AG08395 (cell line): Measurements from ENCODE around the gene OR7A17.

ENCODE experiments used
- DNase-seq: peaks from one replicate; pipeline ENCODE4 v3.0.0; 2012; ENCODE audit warnings: mixed read lengths, low spot score

The OR7A17 gene

DNA sequence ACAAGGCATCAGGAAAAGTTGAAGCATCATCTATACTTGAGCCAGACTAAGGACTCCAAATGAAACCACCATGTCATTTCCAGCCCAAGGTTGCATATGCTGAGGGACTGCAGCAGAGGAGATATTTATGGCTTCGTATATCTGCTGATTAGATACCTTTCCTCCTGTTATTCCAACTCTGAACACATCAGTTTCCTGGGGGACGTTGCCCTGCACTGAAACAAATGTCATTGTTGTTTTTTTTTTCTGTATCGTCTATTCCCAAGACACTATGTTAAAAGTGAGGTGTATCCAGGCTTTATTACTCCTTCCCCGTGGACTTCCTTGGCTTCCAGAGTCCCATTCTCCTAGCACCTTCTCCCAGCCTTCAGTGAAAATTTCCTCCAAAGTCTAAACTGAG lies at the start of gene OR7A17:
TSS of gene OR7A17 (minus strand) at position 101 of the 400 bp plus-strand sequence. CDS start 4,777 bp downstream, outside the sequence.
- DNase-seq: no peak

- no peak for DNase-seq
Observed at GRCh38 chr19:14933506-14933905, 47.6 kb upstream of the OR7A17 start.

DNA sequence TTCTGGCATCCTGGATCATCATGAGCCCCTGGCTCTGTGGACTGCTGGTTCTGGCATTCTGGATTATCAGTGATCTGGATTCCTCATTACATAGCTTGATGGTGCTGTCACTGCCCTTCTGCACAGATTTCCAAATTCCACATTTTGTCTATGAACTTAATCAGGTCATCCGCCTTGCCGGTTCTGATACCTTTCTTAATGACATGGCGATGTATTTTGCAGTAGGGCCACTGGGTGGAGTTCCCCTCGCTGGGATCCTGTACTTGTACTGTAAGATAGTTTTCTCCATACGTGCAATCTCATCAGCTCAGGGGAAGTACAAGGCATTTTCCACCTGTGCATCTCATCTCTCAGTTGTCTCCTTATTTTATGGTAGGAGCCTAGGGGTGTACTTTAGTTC lies 30.9 kb upstream of the OR7A17 start:
- no peak for DNase-seq

DNA sequence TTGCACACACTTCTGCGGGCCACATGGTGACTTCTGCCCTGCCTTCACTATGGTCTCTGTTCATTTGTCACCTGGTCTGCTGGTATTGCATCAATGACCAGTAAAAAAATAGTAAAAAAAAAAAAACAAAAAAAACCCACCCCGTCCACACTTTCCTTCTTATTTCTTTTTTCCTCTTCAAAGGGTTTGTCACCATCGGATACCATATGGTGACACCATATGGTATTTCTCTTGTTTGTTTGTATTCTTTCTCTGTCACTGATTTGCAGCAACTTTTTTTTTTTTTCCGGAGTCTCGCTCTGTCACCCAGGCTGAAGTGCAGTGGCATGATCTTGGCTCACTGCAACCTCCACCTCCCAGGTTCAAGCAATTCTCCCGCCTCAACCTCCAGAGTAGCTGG lies 29.2 kb upstream of the OR7A17 start:
- no peak for DNase-seq

GRCh38 chr19:14906711-14907110 lies 20.8 kb upstream of the OR7A17 start:
- no peak for DNase-seq

GRCh38 chr19:14901675-14902260 lies 15.8 kb upstream of the OR7A17 start:
- no peak for DNase-seq

- no peak for DNase-seq
Observed at GRCh38 chr19:14890643-14891379, 4.9 kb upstream of the OR7A17 start.

- DNase-seq: no peak
Observed at GRCh38 chr19:14889994-14890642, 4.2 kb upstream of the OR7A17 start.

- DNase-seq: peak; percentile 25
Observed at GRCh38 chr19:14871619-14872230, 14.2 kb downstream of the OR7A17 start.

DNA sequence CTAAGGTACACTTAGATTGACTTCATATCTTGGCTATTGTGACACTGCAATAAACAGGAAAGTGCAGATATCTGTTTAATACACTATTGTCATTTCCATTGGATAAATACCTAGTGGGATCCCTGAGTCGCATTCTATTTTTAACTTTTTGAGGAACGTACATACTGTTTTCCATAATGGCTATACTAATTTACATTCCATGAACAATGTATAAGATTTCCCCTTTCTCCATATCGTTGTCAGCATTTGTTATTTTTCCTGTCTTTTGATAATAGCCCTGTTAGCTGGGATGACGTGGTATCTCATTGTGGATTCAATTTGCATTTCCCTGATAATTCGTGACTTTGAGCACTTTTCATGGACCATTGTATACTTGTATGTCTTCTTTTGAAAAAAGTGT lies 17.4 kb downstream of the OR7A17 start:
- no peak for DNase-seq

GRCh38 chr19:14848822-14849221 lies 37.1 kb downstream of the OR7A17 start, which contains the start of gene OR7A10:
Gene OR7A10, minus strand, starts transcription at chr19:14848922. Its CDS starts 7,045 bp downstream, at chr19:14841877.
- DNase-seq: no peak

DNA sequence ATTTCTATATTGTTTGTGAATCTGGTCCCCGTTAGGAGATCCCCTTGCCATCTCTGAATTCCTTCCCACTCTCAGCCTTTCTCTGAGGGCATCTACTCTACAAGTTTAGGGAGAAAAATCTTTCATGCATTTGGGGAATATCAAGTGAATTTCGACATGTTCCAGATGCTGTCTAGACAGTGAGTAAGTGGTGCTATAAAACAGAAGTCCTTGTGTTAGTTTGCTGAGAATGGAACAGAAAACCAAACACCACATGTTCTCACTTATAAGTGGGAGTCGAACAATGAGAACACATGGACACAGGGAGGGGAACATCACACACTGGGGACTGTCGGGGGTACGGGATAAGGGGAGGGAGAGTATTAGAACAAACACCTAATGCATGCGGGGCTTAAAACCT lies 42.4 kb downstream of the OR7A17 start:
- no peak for DNase-seq

DNA sequence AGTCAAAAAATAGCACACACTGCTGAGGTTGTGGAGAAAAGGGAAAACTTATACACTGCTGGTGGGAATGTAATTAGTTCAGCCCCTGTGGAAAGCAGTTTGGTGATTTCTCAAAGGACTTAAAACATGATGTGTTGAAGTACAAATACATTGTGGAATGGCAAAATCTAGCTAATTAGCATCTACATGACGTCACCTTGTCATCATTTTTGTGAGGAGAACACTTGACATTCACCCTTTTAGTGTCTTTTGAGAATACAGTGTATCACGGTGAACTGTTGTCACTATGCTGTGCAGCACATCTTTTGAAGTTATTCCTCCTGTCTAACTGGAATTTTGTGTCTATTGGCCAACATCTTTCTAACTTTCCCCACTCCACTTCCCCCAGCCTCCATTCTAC lies 42.8 kb downstream of the OR7A17 start:
- no peak for DNase-seq

GRCh38 chr19:14840206-14840605 lies 45.7 kb downstream of the OR7A17 start:
- DNase-seq: no peak

DNA sequence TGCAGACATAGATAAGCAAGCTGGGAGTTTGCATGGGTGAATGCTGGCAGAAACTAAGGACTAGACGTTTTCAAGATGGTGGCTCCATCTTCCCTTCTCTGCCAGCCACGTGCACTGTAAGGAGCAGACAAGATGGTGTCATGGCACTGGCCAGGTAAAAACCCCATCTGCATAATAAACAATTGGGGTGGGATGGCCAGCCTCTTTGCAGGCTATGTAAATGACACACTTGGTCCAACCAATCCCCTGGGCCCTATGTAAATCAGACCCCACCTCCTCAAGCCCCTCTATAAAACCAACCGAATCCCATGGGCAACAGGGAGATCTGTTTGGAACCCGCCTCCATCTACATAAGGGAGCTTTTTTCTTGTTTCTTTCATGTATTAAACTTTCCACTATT lies 48.5 kb downstream of the OR7A17 start:
- no peak for DNase-seq

DNA sequence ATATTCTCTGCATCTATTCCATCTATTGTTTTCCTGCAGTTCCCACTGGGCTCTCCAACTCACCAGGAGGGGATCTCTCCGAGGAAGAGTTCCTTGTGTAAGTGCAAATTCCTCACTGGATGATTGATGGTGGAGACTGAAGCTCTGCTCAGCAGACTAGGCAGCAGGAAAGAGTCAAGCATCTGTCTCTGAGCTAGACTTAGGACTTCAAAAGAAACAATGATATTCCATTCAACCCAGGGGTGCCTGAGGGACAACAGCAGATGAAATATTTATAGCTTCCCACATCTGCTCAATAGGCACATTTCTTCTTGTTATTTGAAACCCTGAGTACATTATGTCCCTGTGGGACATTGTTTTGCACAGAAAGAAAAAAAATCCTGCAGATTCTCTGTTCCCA lies 50.9 kb downstream of the OR7A17 start, which contains the start of the genes OR7A5 and OR7C1:
TSS of gene OR7A5 (minus strand) at position 175 of the 400 bp plus-strand sequence. CDS start 6,944 bp downstream, outside the sequence.
TSS of gene OR7C1 (minus strand) at position 175 of the 400 bp plus-strand sequence. CDS start 35,049 bp downstream, outside the sequence.
- no peak for DNase-seq

DNA sequence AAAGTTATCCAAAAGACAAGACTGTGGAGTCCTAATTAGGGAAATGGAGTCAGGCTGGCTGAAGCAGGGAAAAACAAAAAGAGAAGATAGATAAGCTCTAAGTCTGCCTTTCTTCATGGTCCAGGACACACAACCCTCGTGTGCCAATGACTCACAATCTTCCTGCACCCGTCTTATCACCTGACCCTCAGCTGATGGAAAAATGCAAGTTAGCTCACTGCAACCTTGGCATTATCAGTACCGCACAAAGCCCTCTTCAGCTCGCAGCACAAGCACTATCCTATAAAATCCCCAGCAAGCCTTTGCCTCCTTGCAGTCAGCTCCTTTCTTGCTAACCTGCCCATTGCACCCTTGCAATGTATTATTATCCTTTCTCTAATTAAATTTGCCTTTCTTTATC lies 55.2 kb downstream of the OR7A17 start:
- no peak for DNase-seq
